Calu3 (cell line): ENCODE results near the gene CGRRF1. TPM values are rescaled to one million over a fixed set of nuclear protein-coding genes. Genes with fewer than 3 reads are reported as not detected.

Experiments used
- BruUV-seq: library from RNA; stranded (reverse); fragments of 400-500 nt; replicated peaks from 2 replicates; lab custom pipeline; 2021; lab: Mats Ljungman, UMichigan
- CTCF ChIA-PET: fragments of 300-600 bp; sonication (Branson Sonifier 250); formaldehyde crosslinking; loops from one replicate; lab custom pipeline; 2022; ENCODE audit warnings: antibody characterized with exemption; lab: Charles Lee
- DNase-seq: peaks from one replicate; pipeline ENCODE4 v3.0.0; 2022
- H3K27ac Mint-ChIP-seq: one replicate; pipeline ENCODE4 v1.8.0; 2022; ENCODE audit warnings: mixed read lengths; ENCODE audit not compliant: unreplicated experiment
- H3K27me3 Mint-ChIP-seq: one replicate; pipeline ENCODE4 v1.8.0; 2022; ENCODE audit warnings: mixed read lengths; ENCODE audit not compliant: unreplicated experiment
- H3K36me3 Mint-ChIP-seq: one replicate; pipeline ENCODE4 v1.8.0; 2022; ENCODE audit warnings: mild to moderate bottlenecking, moderate library complexity, mixed read lengths; ENCODE audit not compliant: insufficient read depth, unreplicated experiment
- H3K4me1 Mint-ChIP-seq: one replicate; pipeline ENCODE4 v1.8.0; 2022; ENCODE audit warnings: mild to moderate bottlenecking, low read depth, mixed read lengths; ENCODE audit not compliant: unreplicated experiment
- H3K4me3 Mint-ChIP-seq: one replicate; pipeline ENCODE4 v1.8.0; 2022; ENCODE audit warnings: mild to moderate bottlenecking, low read depth, moderate library complexity, mixed read lengths; ENCODE audit not compliant: unreplicated experiment
- H3K9me3 Mint-ChIP-seq: one replicate; pipeline ENCODE4 v1.8.0; 2022; ENCODE audit warnings: low read depth, mixed read lengths; ENCODE audit not compliant: unreplicated experiment
- CTCF ChIP-seq: fragments of 200-600 bp; IDR thresholded peaks from one replicate; pipeline ENCODE4 v1.8.0; 2022; ENCODE audit warnings: antibody characterized with exemption; ENCODE audit not compliant: unreplicated experiment
- intact Hi-C: fragments of 100-400 bp; cut with micrococcal nuclease; formaldehyde crosslinking; loops from one replicate; pipeline ENCODE4 v1.10.0; 2022; ENCODE audit not compliant: unreplicated experiment
- total RNA-seq: library from RNA; stranded (reverse); gene quantifications from 2 replicates; pipeline ENCODE4 v1.2.3, GENCODE V29; 2022

The CGRRF1 gene
- total RNA-seq, 1 experiment from 2014 or later = 12.4 TPM

- intact Hi-C loops = no loop called here
- peak; percentile 45 for DNase-seq
- H3K4me3 Mint-ChIP-seq = no peak overlapping the region
- peaks cover 6% of the 10 kb centered on the region for H3K9me3 Mint-ChIP-seq
- peak overlapping the region; percentile 4 for H3K27ac Mint-ChIP-seq
- H3K4me1 Mint-ChIP-seq = peaks cover 20% of the 10 kb centered on the region
- no peaks in the 10 kb centered on the region for H3K36me3 Mint-ChIP-seq
- H3K27me3 Mint-ChIP-seq = no peaks in the 10 kb centered on the region
- no TSS peak for BruUV-seq
- no peak for TF ChIP-seq CTCF
- CTCF ChIA-PET = no interaction called here
Observed at GRCh38 chr14:54470701-54471100, 39.0 kb upstream of the CGRRF1 start.

DNA sequence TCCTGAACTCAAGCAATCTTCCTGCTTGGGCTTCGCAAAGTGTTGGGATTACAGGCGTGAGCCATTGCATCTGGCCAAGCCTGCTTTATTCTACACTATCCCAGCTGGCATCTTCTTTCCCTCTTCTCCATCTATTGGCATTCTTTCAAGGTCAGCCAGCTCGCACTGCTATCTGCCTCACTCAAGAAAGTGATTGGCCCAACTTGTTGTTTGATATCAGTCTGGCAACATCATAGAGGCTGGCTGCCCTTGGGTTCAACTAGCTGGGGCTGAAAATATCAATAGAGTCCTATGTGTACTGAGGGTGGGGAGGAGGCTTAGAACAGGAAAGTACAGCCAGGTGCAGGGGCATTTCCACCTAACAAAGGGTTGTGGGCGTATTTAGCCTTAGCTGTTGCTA is 38.1 kb upstream of the CGRRF1 start:
- no peak for TF ChIP-seq CTCF
- Mint-ChIP-seq H3K4me1 (peaks cover 20% of the 10 kb centered on the region), H3K27me3 (no peaks in the 10 kb centered on the region), H3K27ac (no peak overlapping the region), H3K9me3 (peaks cover 6% of the 10 kb centered on the region), H3K4me3 (no peak overlapping the region), H3K36me3 (no peaks in the 10 kb centered on the region)
- CTCF ChIA-PET = interaction anchor here (0.6 to 0.7 kb wide), 2 partner anchors 24 to 38 kb away, joined by 3 to 5 read pairs; partner anchors contain the start of gene CGRRF1
- no peak for DNase-seq
- intact Hi-C loops = no loop called here
- BruUV-seq = no TSS peak

GRCh38 chr14:54472315-54472714 is 37.4 kb upstream of the CGRRF1 start:
- H3K4me1 Mint-ChIP-seq = peaks cover 20% of the 10 kb centered on the region
- H3K36me3 Mint-ChIP-seq = no peaks in the 10 kb centered on the region
- intact Hi-C loops = no loop called here
- DNase-seq = no peak
- H3K27ac Mint-ChIP-seq = no peak overlapping the region
- TF ChIP-seq CTCF = no peak
- H3K27me3 Mint-ChIP-seq = no peaks in the 10 kb centered on the region
- CTCF ChIA-PET = interaction anchor here (0.6 to 0.7 kb wide), 2 partner anchors 25 to 37 kb away, joined by 3 to 5 read pairs; partner anchors contain the start of gene CGRRF1
- no peak overlapping the region for H3K4me3 Mint-ChIP-seq
- peaks cover 5% of the 10 kb centered on the region for H3K9me3 Mint-ChIP-seq
- BruUV-seq = no TSS peak

DNA sequence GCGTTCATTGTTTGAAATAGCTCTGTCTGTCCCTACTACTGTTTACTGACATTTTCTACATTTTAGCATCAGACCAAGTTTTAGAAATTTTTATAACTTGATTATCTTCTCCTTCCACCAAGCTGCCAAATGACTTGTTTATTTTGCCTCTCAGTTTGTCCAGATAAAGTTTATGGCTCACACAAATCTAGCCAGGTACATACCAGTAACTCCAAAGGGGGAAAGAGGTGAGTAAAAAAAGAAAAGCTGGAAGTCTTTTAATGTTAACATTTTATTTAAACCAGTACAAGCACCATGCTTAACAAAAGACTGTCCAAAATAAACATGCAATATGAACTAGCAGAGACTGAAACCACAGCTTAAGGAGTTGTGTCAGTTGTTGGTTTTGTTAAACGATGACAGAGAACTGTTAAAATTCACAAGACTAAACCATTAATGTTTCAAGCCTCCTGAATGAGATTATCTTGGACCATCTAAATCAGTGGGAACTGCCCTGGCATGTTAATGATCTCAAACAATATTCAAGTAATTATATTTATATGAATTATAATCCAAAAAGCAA is 35.4 kb upstream of the CGRRF1 start:
- H3K9me3 Mint-ChIP-seq = no peaks in the 10 kb centered on the region
- intact Hi-C loops = no loop called here
- H3K36me3 Mint-ChIP-seq = no peaks in the 10 kb centered on the region
- no peak overlapping the region for H3K27ac Mint-ChIP-seq
- CTCF ChIA-PET = no interaction called here
- H3K4me1 Mint-ChIP-seq = peaks cover 20% of the 10 kb centered on the region
- no peak for TF ChIP-seq CTCF
- BruUV-seq = no TSS peak
- no peaks in the 10 kb centered on the region for H3K27me3 Mint-ChIP-seq
- no peak for DNase-seq
- no peak overlapping the region for H3K4me3 Mint-ChIP-seq
